K562 (cell line): Measurements from ENCODE around the gene CXCL16. TPM values are rescaled to one million over a fixed set of nuclear protein-coding genes. Genes with fewer than 3 reads are reported as not detected.
"Not testable (repeated sequence)": the region's sequence is repeated elsewhere in the genome, so short reads cannot be mapped to it uniquely, and the experiment has no call there.

Experiments
- ATAC-seq: fragments of 200-7000 bp; cut with Tn5 transposase; 3 replicates; pipeline ENCODE4 v1.9.1; 2020; ENCODE audit warnings: moderate library complexity
- BruUV-seq: library from RNA; stranded (reverse); fragments of 400-500 nt; replicated peaks from 2 replicates; lab custom pipeline; 2021; lab: Mats Ljungman, UMichigan
- CTCF ChIA-PET: fragments of 300-600 bp; formaldehyde crosslinking; extraction: SDS; loops from one replicate; lab custom pipeline; 2021; ENCODE audit warnings: low intra/inter-chr PET ratio; lab: Yijun Ruan, JAX
- POLR2A ChIA-PET: fragments of 300-600, 350-650 bp; sonication (Branson Sonifier 250); formaldehyde crosslinking; extraction: SDS; loops from one replicate; lab custom pipeline; 2021; ENCODE audit warnings: antibody characterized with exemption, inconsistent platforms; lab: Yijun Ruan, JAX
- DNase-seq, 4 experiments: peaks; one replicate each; pipeline versions ENCODE4 v3.0.0 to v3.0.0-alpha.2; 2011 to 2018; ENCODE audit warnings: low spot score in 3 of 4, mixed read lengths in 3 of 4; ENCODE audit errors: extremely low read depth in 1 of 4
- FAIRE-seq: peaks from 2 replicates; lab custom pipeline; 2011; peaks lifted over from hg19 to GRCh38; lab: Jason Lieb, UNC
- H2AFZ ChIP-seq: 2 replicates; pipeline ENCODE4 v1.6.0; 2011; ENCODE audit warnings: low read depth, low read length, control low read depth, inconsistent platforms
- H3K27ac ChIP-seq: fragments of 200-600 bp; 3 replicates; pipeline ENCODE4 v1.8.0; 2011; ENCODE audit warnings: low read depth, mild to moderate bottlenecking, control low read depth, inconsistent platforms, low read length, moderate library complexity, mixed read lengths; ENCODE audit errors: extremely low read depth
- H3K27me3 ChIP-seq, 2 experiments: fragments of 300-600 bp in 1 of 2; 2 replicates in 1 of 2; 3 replicates in 1 of 2; pipeline versions ENCODE4 v1.6.0 to v1.8.0; 2011; ENCODE audit warnings: inconsistent platforms in 2 of 2, low read length in 2 of 2, mild to moderate bottlenecking in 1 of 2, mixed read lengths in 1 of 2, moderate library complexity in 1 of 2; ENCODE audit not compliant: control insufficient read depth in 2 of 2, insufficient read depth in 2 of 2
- H3K36me3 ChIP-seq: fragments of 300-600 bp; 3 replicates; pipeline ENCODE4 v1.8.0; 2011; ENCODE audit warnings: mild to moderate bottlenecking, low read length, inconsistent platforms; ENCODE audit not compliant: control insufficient read depth, insufficient read depth
- H3K4me1 ChIP-seq, 2 experiments: fragments of 200-600 bp in 1 of 2; replicated peaks in 1 of 2; 2 replicates in 1 of 2; 3 replicates in 1 of 2; pipeline versions ENCODE4 v1.5.1 to v1.8.0; 2011; ENCODE audit warnings: inconsistent platforms in 2 of 2, low read length in 2 of 2, mild to moderate bottlenecking in 1 of 2, mixed read lengths in 1 of 2, moderate library complexity in 1 of 2; ENCODE audit not compliant: control insufficient read depth in 2 of 2, insufficient read depth in 2 of 2
- H3K4me2 ChIP-seq: 2 replicates; pipeline ENCODE4 v1.6.1; 2011; ENCODE audit warnings: low read length, control low read depth, inconsistent platforms, mixed read lengths; ENCODE audit not compliant: insufficient read depth
- H3K4me3 ChIP-seq: fragments of 200-600 bp; sonication (generic), shearing (Covaris generic); 2 replicates; pipeline ENCODE4 v1.5.1; 2016; ENCODE audit warnings: control low read depth, inconsistent platforms
- H3K79me2 ChIP-seq: fragments of 200-600 bp; 3 replicates; pipeline ENCODE4 v1.8.0; 2011; ENCODE audit warnings: low read length, inconsistent platforms; ENCODE audit not compliant: control insufficient read depth, insufficient read depth
- H3K9ac ChIP-seq, 2 experiments: 2 replicates each; pipeline versions ENCODE4 v1.6.0 to v1.6.1; 2011; ENCODE audit warnings: low read depth in 2 of 2, low read length in 2 of 2, control low read depth in 1 of 2, inconsistent platforms in 1 of 2, mild to moderate bottlenecking in 1 of 2, mixed read lengths in 1 of 2; ENCODE audit not compliant: insufficient read depth in 1 of 2
- H3K9me1 ChIP-seq: one replicate; pipeline ENCODE4 v1.6.0; 2011; ENCODE audit warnings: inconsistent platforms, mild to moderate bottlenecking, low read length, moderate library complexity; ENCODE audit not compliant: control insufficient read depth, insufficient read depth
- H3K9me3 ChIP-seq: replicated peaks from 2 replicates; pipeline ENCODE4 v1.5.1; 2011; ENCODE audit warnings: low read depth, low read length, inconsistent platforms; ENCODE audit not compliant: control insufficient read depth, insufficient read depth
- H4K20me1 ChIP-seq: replicated peaks from 2 replicates; pipeline ENCODE4 v1.6.1; 2011; ENCODE audit warnings: low read length, inconsistent platforms, mixed read lengths; ENCODE audit not compliant: control insufficient read depth, insufficient read depth
- POLR2G ChIP-seq: fragments of 200-400 bp; formaldehyde crosslinking; IDR thresholded peaks from 2 replicates; pipeline ENCODE4 v1.6.1; 2017; ENCODE audit warnings: low read depth, mild to moderate bottlenecking, antibody characterized with exemption, low read length, moderate library complexity
- POLR3G ChIP-seq: IDR thresholded peaks from 2 replicates; pipeline ENCODE4 v1.6.1; 2011; ENCODE audit not compliant: insufficient read length, insufficient replicate concordance; ENCODE audit errors: extremely low read depth
- SMAD3 ChIP-seq: fragments of 450-650 bp; formaldehyde crosslinking; conservative IDR thresholded peaks from 2 replicates; pipeline ENCODE4 v1.4.0; 2020; ENCODE audit warnings: mild to moderate bottlenecking
- WGBS: fragments of 100-300 bp; shearing (Covaris generic); methylation state at CpG from one replicate; pipeline ENCODE4 v1.1.6; 2016; ENCODE audit warnings: low coverage, mixed read lengths; ENCODE audit not compliant: insufficient coverage; ENCODE audit errors: missing lambda C conversion rate; 5-methylcytosine and 5-hydroxymethylcytosine counted together
- in situ Hi-C: fragments of 300-500 bp; cut with MboI; formaldehyde crosslinking; loops from 4 replicates; pipeline ENCODE4 v1.15.0; 2018; ENCODE audit warnings: inconsistent platforms, mixed read lengths
- intact Hi-C: fragments of 100-400 bp; cut with micrococcal nuclease; formaldehyde crosslinking; loops from 2 replicates; pipeline ENCODE4 v1.14.2; 2022
- polyA plus RNA-seq, 8 experiments: library from polyadenylated mRNA; depleted of rRNA in 4 of 8; stranded (reverse) in 5 of 8; unstranded in 3 of 8; fragments of >200 nt; fragmentation: Nextera tagmentation in 2 of 8; fragmentation: Illumina TruSeq in 1 of 8; extraction: Ambion mirVana in 2 of 8; extraction: Trizol in 1 of 8; gene quantifications; 2 replicates each; pipeline versions ENCODE4 v1.2.1 to v1.2.3, GENCODE V29; 2011 to 2014; ENCODE audit warnings: inconsistent platforms in 1 of 8, missing spikeins in 1 of 8
- total RNA-seq, 7 experiments: library from RNA; depleted of rRNA in 6 of 7; stranded (reverse); fragments of >200 nt in 6 of 7; fragmentation: Illumina TruSeq in 2 of 7; extraction: Trizol in 2 of 7; gene quantifications; 2 replicates each; pipeline versions ENCODE4 v1.2.1 to v1.2.3, GENCODE V29; 2011 to 2021; ENCODE audit warnings: low replicate concordance in 1 of 7
- TF ChIP-seq, protein P1 (sequence below): sonication (generic); formaldehyde crosslinking; IDR thresholded peaks from 2 replicates; pipeline ENCODE4 v1.8.0; 2023; ENCODE audit warnings: missing genetic modification reagents, mild to moderate bottlenecking, borderline replicate concordance

The CXCL16 gene
- total and polyA plus RNA-seq, 9 of the 15 experiments (the other 6 are each of a cell fraction or from before 2014, with no cell fraction given) = 0.05 to 0.68 (median 0.22) TPM; not detected in 2

DNA sequence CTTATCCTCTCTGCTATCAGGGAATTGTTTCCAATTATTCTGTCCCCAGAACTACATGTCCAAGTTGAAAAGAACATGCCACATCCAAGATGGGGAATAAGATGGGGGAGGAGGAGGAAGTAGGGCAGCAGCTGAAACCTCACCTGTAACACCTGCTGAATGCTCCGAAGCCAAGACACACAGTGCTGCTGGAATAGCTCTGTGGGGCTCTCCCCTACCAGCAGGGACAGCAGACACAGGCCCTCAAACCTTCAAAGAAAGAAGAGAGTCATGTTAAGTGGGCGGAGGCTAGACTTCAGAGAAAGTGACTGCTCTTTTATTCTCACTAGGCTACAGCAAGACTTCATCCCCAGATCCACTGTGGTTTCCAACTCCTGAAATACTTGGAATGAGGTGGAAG lies 49.0 kb downstream of the CXCL16 start:
- Histone ChIP-seq H3K27ac (no peak overlapping the region), H3K79me2 (peaks cover 24% of the 10 kb centered on the region), H3K4me3 (no peak overlapping the region), H4K20me1 (no peaks in the 10 kb centered on the region), H3K27me3 (no peaks in the 10 kb centered on the region), H2AFZ (no peak overlapping the region), H3K4me1 (no peaks in the 10 kb centered on the region), H3K9ac (no peak overlapping the region), H3K9me3 (no peaks in the 10 kb centered on the region), H3K36me3 (peaks cover 58% of the 10 kb centered on the region; the same call in 2 of the 3 replicates), H3K4me2 (no peak overlapping the region), H3K9me1 (no peaks in the 10 kb centered on the region)
- BruUV-seq = no TSS peak
- WGBS = 100% methylated on average over 1 of the region's 2 CpGs
- ChIA-PET POLR2A (no interaction called here), CTCF (no interaction called here)
- ATAC-seq (no peak), DNase-seq (no peak), FAIRE-seq (no peak)
- in situ Hi-C loops = no loop called here
- TF ChIP-seq POLR3G (no peak), POLR2G (no peak), SMAD3 (CRISPR knock-in tag) (no peak)
- TF ChIP-seq, protein P1, sequence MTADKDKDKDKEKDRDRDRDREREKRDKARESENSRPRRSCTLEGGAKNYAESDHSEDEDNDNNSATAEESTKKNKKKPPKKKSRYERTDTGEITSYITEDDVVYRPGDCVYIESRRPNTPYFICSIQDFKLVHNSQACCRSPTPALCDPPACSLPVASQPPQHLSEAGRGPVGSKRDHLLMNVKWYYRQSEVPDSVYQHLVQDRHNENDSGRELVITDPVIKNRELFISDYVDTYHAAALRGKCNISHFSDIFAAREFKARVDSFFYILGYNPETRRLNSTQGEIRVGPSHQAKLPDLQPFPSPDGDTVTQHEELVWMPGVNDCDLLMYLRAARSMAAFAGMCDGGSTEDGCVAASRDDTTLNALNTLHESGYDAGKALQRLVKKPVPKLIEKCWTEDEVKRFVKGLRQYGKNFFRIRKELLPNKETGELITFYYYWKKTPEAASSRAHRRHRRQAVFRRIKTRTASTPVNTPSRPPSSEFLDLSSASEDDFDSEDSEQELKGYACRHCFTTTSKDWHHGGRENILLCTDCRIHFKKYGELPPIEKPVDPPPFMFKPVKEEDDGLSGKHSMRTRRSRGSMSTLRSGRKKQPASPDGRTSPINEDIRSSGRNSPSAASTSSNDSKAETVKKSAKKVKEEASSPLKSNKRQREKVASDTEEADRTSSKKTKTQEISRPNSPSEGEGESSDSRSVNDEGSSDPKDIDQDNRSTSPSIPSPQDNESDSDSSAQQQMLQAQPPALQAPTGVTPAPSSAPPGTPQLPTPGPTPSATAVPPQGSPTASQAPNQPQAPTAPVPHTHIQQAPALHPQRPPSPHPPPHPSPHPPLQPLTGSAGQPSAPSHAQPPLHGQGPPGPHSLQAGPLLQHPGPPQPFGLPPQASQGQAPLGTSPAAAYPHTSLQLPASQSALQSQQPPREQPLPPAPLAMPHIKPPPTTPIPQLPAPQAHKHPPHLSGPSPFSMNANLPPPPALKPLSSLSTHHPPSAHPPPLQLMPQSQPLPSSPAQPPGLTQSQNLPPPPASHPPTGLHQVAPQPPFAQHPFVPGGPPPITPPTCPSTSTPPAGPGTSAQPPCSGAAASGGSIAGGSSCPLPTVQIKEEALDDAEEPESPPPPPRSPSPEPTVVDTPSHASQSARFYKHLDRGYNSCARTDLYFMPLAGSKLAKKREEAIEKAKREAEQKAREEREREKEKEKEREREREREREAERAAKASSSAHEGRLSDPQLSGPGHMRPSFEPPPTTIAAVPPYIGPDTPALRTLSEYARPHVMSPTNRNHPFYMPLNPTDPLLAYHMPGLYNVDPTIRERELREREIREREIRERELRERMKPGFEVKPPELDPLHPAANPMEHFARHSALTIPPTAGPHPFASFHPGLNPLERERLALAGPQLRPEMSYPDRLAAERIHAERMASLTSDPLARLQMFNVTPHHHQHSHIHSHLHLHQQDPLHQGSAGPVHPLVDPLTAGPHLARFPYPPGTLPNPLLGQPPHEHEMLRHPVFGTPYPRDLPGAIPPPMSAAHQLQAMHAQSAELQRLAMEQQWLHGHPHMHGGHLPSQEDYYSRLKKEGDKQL (CRISPR knock-in tag) = no peak
- intact Hi-C loops = loop anchor here (10.0 kb wide), 1 partner anchor 66 kb away; no protein-coding TSS in a partner anchor

DNA sequence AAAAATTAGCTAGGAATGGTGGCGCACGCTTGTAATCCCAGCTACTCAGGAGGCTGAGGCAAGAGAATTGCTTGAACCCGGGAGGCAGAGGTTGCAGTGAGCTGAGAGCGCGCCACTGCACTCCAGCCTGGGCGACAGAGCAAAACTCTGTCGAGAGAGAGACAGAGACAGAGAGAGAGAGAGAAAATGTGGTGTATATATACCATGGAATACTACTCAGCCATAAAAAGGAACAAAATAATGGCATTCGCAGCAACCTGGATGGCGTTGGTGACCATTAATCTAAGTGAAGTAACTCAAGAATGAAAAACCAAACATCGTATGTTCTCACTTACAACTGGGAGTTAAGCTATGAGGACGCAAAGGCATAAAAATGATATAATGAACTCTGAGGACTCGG lies 49.9 kb downstream of the CXCL16 start:
- H3K4me1 ChIP-seq, H3K27ac ChIP-seq, H3K9ac ChIP-seq, H2AFZ ChIP-seq, H3K9me1 ChIP-seq, H3K27me3 ChIP-seq, H3K4me2 ChIP-seq, DNase-seq, BruUV-seq, H4K20me1 ChIP-seq, ATAC-seq, H3K4me3 ChIP-seq, FAIRE-seq, in situ Hi-C loops, CTCF ChIA-PET, H3K9me3 ChIP-seq: not testable (repeated sequence)
- Histone ChIP-seq H3K36me3 (peaks cover 65% of the 10 kb centered on the region; the same call in 2 of the 3 replicates), H3K79me2 (peaks cover 24% of the 10 kb centered on the region)
- intact Hi-C loops = loop anchor here (10.0 kb wide), 1 partner anchor 65 kb away; no protein-coding TSS in a partner anchor
- POLR2A ChIA-PET = interaction anchor here (1.0 kb wide), 1 partner anchor 13 kb away, joined by 3 read pairs; no protein-coding TSS in a partner anchor
- WGBS = 85% methylated on average over 7 of the region's 12 CpGs
